ENCODE data around the gene WDR26.

DNA sequence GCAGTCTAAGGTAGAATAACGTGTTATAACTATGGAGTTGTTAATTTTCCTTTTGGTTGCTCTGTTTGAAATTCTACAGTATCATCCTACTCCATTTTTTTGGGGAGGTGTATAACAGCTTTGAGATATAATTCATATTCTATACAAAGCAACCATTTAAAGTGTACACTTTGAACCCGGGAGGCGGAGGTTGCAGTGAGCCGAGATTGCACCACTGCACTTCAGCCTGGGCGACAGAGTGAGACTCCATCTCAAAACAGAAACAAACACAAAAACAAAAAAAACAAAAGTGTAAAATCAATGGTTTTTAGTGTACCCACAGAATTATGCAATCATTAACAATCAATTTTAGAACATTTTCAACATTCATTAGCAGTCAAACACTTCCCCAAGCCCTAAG lies 44.1 kb downstream of the WDR26 start:
- TF ChIP-seq, protein P1, sequence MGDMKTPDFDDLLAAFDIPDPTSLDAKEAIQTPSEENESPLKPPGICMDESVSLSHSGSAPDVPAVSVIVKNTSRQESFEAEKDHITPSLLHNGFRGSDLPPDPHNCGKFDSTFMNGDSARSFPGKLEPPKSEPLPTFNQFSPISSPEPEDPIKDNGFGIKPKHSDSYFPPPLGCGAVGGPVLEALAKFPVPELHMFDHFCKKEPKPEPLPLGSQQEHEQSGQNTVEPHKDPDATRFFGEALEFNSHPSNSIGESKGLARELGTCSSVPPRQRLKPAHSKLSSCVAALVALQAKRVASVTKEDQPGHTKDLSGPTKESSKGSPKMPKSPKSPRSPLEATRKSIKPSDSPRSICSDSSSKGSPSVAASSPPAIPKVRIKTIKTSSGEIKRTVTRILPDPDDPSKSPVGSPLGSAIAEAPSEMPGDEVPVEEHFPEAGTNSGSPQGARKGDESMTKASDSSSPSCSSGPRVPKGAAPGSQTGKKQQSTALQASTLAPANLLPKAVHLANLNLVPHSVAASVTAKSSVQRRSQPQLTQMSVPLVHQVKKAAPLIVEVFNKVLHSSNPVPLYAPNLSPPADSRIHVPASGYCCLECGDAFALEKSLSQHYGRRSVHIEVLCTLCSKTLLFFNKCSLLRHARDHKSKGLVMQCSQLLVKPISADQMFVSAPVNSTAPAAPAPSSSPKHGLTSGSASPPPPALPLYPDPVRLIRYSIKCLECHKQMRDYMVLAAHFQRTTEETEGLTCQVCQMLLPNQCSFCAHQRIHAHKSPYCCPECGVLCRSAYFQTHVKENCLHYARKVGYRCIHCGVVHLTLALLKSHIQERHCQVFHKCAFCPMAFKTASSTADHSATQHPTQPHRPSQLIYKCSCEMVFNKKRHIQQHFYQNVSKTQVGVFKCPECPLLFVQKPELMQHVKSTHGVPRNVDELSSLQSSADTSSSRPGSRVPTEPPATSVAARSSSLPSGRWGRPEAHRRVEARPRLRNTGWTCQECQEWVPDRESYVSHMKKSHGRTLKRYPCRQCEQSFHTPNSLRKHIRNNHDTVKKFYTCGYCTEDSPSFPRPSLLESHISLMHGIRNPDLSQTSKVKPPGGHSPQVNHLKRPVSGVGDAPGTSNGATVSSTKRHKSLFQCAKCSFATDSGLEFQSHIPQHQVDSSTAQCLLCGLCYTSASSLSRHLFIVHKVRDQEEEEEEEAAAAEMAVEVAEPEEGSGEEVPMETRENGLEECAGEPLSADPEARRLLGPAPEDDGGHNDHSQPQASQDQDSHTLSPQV (IDR thresholded peaks at IDR 0.05) = no peak
- TF ChIP-seq GATAD2B (IDR thresholded peaks at IDR 0.05; ENCODE audit: borderline replicate concordance) (no peak), EZH2 (IDR thresholded peaks at IDR 0.05; ENCODE audit: borderline replicate concordance, low read depth, low read length) (no peak), BCLAF1 (IDR thresholded peaks at IDR 0.05; ENCODE audit: borderline replicate concordance in 1 of 2, control insufficient read depth in 1 of 2, low read depth in 2 of 2, low read length in 1 of 2) (no peak), UBTF (IDR thresholded peaks at IDR 0.05; ENCODE audit: borderline replicate concordance in 1 of 2, low read depth in 2 of 2, low read length in 2 of 2) (no peak), POLR2A (conservative IDR thresholded peaks at IDR 0.05) (no peak; the same call in 1 of the 2 replicates), ATF7 (IDR thresholded peaks at IDR 0.05) (no peak), GABPA (tag; conservative IDR thresholded peaks at IDR 0.05; ENCODE audit: low read depth) (no peak), ZNF699 (CRISPR knock-in tag; IDR thresholded peaks at IDR 0.05; ENCODE audit: insufficient replicate concordance) (no peak), KDM1A (IDR thresholded peaks at IDR 0.05) (no peak), ESRRA (IDR thresholded peaks at IDR 0.05; ENCODE audit: borderline replicate concordance, low read depth) (no peak), JUN (IDR thresholded peaks at IDR 0.05; ENCODE audit: borderline replicate concordance, low read depth, low read length) (no peak), JUN (CRISPR knock-in tag; IDR thresholded peaks at IDR 0.05; ENCODE audit: borderline replicate concordance) (no peak), NR3C1 (CRISPR knock-in tag; IDR thresholded peaks at IDR 0.05) (no peak)
- TF ChIP-seq, protein P2, sequence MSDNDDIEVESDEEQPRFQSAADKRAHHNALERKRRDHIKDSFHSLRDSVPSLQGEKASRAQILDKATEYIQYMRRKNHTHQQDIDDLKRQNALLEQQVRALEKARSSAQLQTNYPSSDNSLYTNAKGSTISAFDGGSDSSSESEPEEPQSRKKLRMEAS (CRISPR knock-in tag; IDR thresholded peaks at IDR 0.05) = no peak

Data from K562 (cell line).